ENCODE data around the gene USO1.

USO1 gene

GRCh38 chr4:75777589-75777988 is 53.2 kb downstream of the USO1 start:
- Histone ChIP-seq H4K8ac (ENCODE audit: low read length) (no peak overlapping the region), H2BK15ac (ENCODE audit: low read depth, poor library complexity, severe bottlenecking) (no peak overlapping the region), H3K4ac (ENCODE audit: low read depth in 1 of 2, low read length in 2 of 2) (no peak overlapping the region), H2BK120ac (ENCODE audit: low read depth, low read length) (no peak overlapping the region), H3K23ac (ENCODE audit: low read length in 2 of 2) (no peak overlapping the region), H3K79me1 (replicated peaks; ENCODE audit: low read length, poor library complexity, severe bottlenecking) (peaks cover 7% of the 10 kb centered on the region), H2BK12ac (ENCODE audit: low read length in 2 of 2) (no peak overlapping the region), H2AFZ (ENCODE audit: low read depth, low read length) (no peak overlapping the region), H3K36me3 (ENCODE audit: control insufficient read depth in 1 of 2, insufficient read depth in 2 of 2, low read depth in 1 of 2, low read length in 2 of 2) (peaks cover 3 to 95% of the 10 kb centered on the region in 2 experiments), H3K27ac (ENCODE audit: low read length, poor library complexity, severe bottlenecking) (no peak overlapping the region), H2BK5ac (ENCODE audit: low read depth, low read length, poor library complexity, severe bottlenecking) (no peak overlapping the region), H3K9ac (ENCODE audit: low read length) (no peak overlapping the region), H3K4me3 (ENCODE audit: insufficient read depth in 1 of 2, low read depth in 1 of 2, low read length in 2 of 2) (no peak overlapping the region), H4K91ac (ENCODE audit: low read length) (no peak overlapping the region), H2AK5ac (ENCODE audit: low read length, severe bottlenecking) (no peak overlapping the region), H3K14ac (ENCODE audit: low read length in 2 of 2) (no peak overlapping the region), H3K9me3 (ENCODE audit: control insufficient read depth, low read length) (peaks cover 23% of the 10 kb centered on the region), H3K27me3 (ENCODE audit: control insufficient read depth in 1 of 2, insufficient read depth in 1 of 2, low read length in 2 of 2) (no peaks in the 10 kb centered on the region), H3K18ac (ENCODE audit: low read depth in 1 of 2, low read length in 2 of 2) (no peak overlapping the region), H3K4me2 (ENCODE audit: low read length, poor library complexity, severe bottlenecking) (no peak overlapping the region), H3K4me1 (ENCODE audit: control insufficient read depth, insufficient read depth, low read depth, low read length) (no peaks in the 10 kb centered on the region)
- DNase-seq = no peak
- WGBS = 100% methylated on average over 2 of the region's 2 CpGs

GRCh38 chr4:75779105-75779757 is 54.9 kb downstream of the USO1 start:
- Histone ChIP-seq H2BK120ac (ENCODE audit: low read depth, low read length) (no peak overlapping the region), H3K9ac (ENCODE audit: low read length) (no peak overlapping the region), H2AFZ (ENCODE audit: low read depth, low read length) (no peak overlapping the region), H3K4me3 (ENCODE audit: insufficient read depth in 1 of 2, low read depth in 1 of 2, low read length in 2 of 2) (no peak overlapping the region), H3K79me1 (replicated peaks; ENCODE audit: low read length, poor library complexity, severe bottlenecking) (peaks cover 10% of the 10 kb centered on the region), H3K9me3 (ENCODE audit: control insufficient read depth, low read length) (peaks cover 23% of the 10 kb centered on the region), H3K23ac (ENCODE audit: low read length in 2 of 2) (no peak overlapping the region), H3K18ac (ENCODE audit: low read depth in 1 of 2, low read length in 2 of 2) (no peak overlapping the region), H3K27me3 (ENCODE audit: control insufficient read depth in 1 of 2, insufficient read depth in 1 of 2, low read length in 2 of 2) (no peaks in the 10 kb centered on the region), H2BK12ac (ENCODE audit: low read length in 2 of 2) (no peak overlapping the region), H2BK5ac (ENCODE audit: low read depth, low read length, poor library complexity, severe bottlenecking) (no peak overlapping the region), H3K4me1 (ENCODE audit: control insufficient read depth, insufficient read depth, low read depth, low read length) (peaks cover 2% of the 10 kb centered on the region), H2BK15ac (ENCODE audit: low read depth, poor library complexity, severe bottlenecking) (no peak overlapping the region), H3K4ac (ENCODE audit: low read depth in 1 of 2, low read length in 2 of 2) (no peak overlapping the region), H4K8ac (ENCODE audit: low read length) (no peak overlapping the region), H3K4me2 (ENCODE audit: low read length, poor library complexity, severe bottlenecking) (no peak overlapping the region), H3K36me3 (ENCODE audit: control insufficient read depth in 1 of 2, insufficient read depth in 2 of 2, low read depth in 1 of 2, low read length in 2 of 2) (peaks cover 6 to 95% of the 10 kb centered on the region in 2 experiments), H4K91ac (ENCODE audit: low read length) (no peak overlapping the region), H2AK5ac (ENCODE audit: low read length, severe bottlenecking) (no peak overlapping the region), H3K14ac (ENCODE audit: low read length in 2 of 2) (no peak overlapping the region), H3K27ac (ENCODE audit: low read length, poor library complexity, severe bottlenecking) (no peak overlapping the region)
- DNase-seq = no peak
- 96% methylated on average over 4 of the region's 5 CpGs for WGBS

GRCh38 chr4:75781305-75781704 is 56.9 kb downstream of the USO1 start:
- no peak overlapping the region for H4K91ac ChIP-seq (ENCODE audit: low read length)
- H2BK5ac ChIP-seq (ENCODE audit: low read depth, low read length, poor library complexity, severe bottlenecking) = no peak overlapping the region
- no peak overlapping the region for H2AK5ac ChIP-seq (ENCODE audit: low read length, severe bottlenecking)
- no peak overlapping the region for H3K9ac ChIP-seq (ENCODE audit: low read length)
- no peak overlapping the region for H2BK15ac ChIP-seq (ENCODE audit: low read depth, poor library complexity, severe bottlenecking)
- H3K18ac ChIP-seq (ENCODE audit: low read depth in 1 of 2, low read length in 2 of 2) = no peak overlapping the region
- no peak overlapping the region for H3K23ac ChIP-seq (ENCODE audit: low read length in 2 of 2)
- peaks cover 6 to 93% of the 10 kb centered on the region in 2 experiments for H3K36me3 ChIP-seq (ENCODE audit: control insufficient read depth in 1 of 2, insufficient read depth in 2 of 2, low read depth in 1 of 2, low read length in 2 of 2)
- peaks cover 6% of the 10 kb centered on the region for H3K79me1 ChIP-seq (replicated peaks; ENCODE audit: low read length, poor library complexity, severe bottlenecking)
- H3K4ac ChIP-seq (ENCODE audit: low read depth in 1 of 2, low read length in 2 of 2) = no peak overlapping the region
- no peak overlapping the region for H2BK120ac ChIP-seq (ENCODE audit: low read depth, low read length)
- no peak overlapping the region for H3K4me2 ChIP-seq (ENCODE audit: low read length, poor library complexity, severe bottlenecking)
- peaks cover 15% of the 10 kb centered on the region for H3K9me3 ChIP-seq (ENCODE audit: control insufficient read depth, low read length)
- peaks cover 4% of the 10 kb centered on the region for H3K4me1 ChIP-seq (ENCODE audit: control insufficient read depth, insufficient read depth, low read depth, low read length)
- DNase-seq = no peak
- H2AFZ ChIP-seq (ENCODE audit: low read depth, low read length) = no peak overlapping the region
- no peak overlapping the region for H3K4me3 ChIP-seq (ENCODE audit: insufficient read depth in 1 of 2, low read depth in 1 of 2, low read length in 2 of 2)
- H3K14ac ChIP-seq (ENCODE audit: low read length in 2 of 2) = no peak overlapping the region
- peak overlapping the region; percentile 53 for H3K27ac ChIP-seq (ENCODE audit: low read length, poor library complexity, severe bottlenecking)
- H3K27me3 ChIP-seq (ENCODE audit: control insufficient read depth in 1 of 2, insufficient read depth in 1 of 2, low read length in 2 of 2) = no peaks in the 10 kb centered on the region
- no peak overlapping the region for H2BK12ac ChIP-seq (ENCODE audit: low read length in 2 of 2)
- no peak overlapping the region for H4K8ac ChIP-seq (ENCODE audit: low read length)

- Histone ChIP-seq H3K4me3 (ENCODE audit: insufficient read depth in 1 of 2, low read depth in 1 of 2, low read length in 2 of 2) (no peak overlapping the region), H3K4me1 (ENCODE audit: control insufficient read depth, insufficient read depth, low read depth, low read length) (peaks cover 4% of the 10 kb centered on the region), H3K9me3 (ENCODE audit: control insufficient read depth, low read length) (no peaks in the 10 kb centered on the region), H2BK15ac (ENCODE audit: low read depth, poor library complexity, severe bottlenecking) (no peak overlapping the region), H3K27me3 (ENCODE audit: control insufficient read depth in 1 of 2, insufficient read depth in 1 of 2, low read length in 2 of 2) (no peaks in the 10 kb centered on the region), H3K36me3 (ENCODE audit: control insufficient read depth in 1 of 2, insufficient read depth in 2 of 2, low read depth in 1 of 2, low read length in 2 of 2) (peaks cover 6 to 85% of the 10 kb centered on the region in 2 experiments), H3K4ac (ENCODE audit: low read depth in 1 of 2, low read length in 2 of 2) (no peak overlapping the region), H3K4me2 (ENCODE audit: low read length, poor library complexity, severe bottlenecking) (peak overlapping the region; percentile 9), H3K27ac (ENCODE audit: low read length, poor library complexity, severe bottlenecking) (peak overlapping the region; percentile 76), H3K18ac (ENCODE audit: low read depth in 1 of 2, low read length in 2 of 2) (no peak overlapping the region), H4K8ac (ENCODE audit: low read length) (no peak overlapping the region), H3K14ac (ENCODE audit: low read length in 2 of 2) (no peak overlapping the region), H2BK12ac (ENCODE audit: low read length in 2 of 2) (no peak overlapping the region), H3K79me1 (replicated peaks; ENCODE audit: low read length, poor library complexity, severe bottlenecking) (peaks cover 9% of the 10 kb centered on the region), H2BK120ac (ENCODE audit: low read depth, low read length) (no peak overlapping the region), H4K91ac (ENCODE audit: low read length) (no peak overlapping the region), H2AK5ac (ENCODE audit: low read length, severe bottlenecking) (no peak overlapping the region), H3K23ac (ENCODE audit: low read length in 2 of 2) (no peak overlapping the region), H2BK5ac (ENCODE audit: low read depth, low read length, poor library complexity, severe bottlenecking) (no peak overlapping the region), H3K9ac (ENCODE audit: low read length) (no peak overlapping the region), H2AFZ (ENCODE audit: low read depth, low read length) (no peak overlapping the region)
- no peak for DNase-seq
- WGBS = 69% methylated on average over 1 of the region's 1 CpG
Observed at GRCh38 chr4:75786526-75786925, 62.1 kb downstream of the USO1 start.
